Measurements from ENCODE around the gene PLA2G15. TPM values are rescaled to one million over a fixed set of nuclear protein-coding genes. Genes with fewer than 3 reads are reported as not detected.

Gene PLA2G15
- total RNA-seq, 3 donors from 2014 or later (not counting 1 experiment from before 2014, with no cell fraction given), result 5.6 to 13.0 (median 12.7) TPM

DNA sequence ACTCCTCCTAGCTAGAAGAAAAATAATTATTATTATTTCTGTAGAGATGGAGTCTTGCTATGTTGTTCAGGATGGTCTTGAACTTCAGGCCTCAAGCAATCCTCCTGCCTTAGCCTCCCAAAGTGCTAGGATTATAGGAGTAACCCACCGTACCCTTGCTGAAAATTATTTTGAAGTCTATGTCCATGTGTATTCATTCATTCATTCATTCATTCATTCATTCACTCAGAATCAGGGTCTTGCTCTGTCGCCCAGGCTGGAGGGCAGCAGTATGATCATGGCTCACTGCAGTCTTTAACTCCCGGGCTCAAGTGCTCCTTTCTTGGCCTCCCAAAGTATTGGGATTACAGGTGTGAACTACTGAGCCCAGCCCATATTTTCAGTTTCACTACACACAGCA is 61.5 kb downstream of the PLA2G15 start:
- no peaks in the 10 kb centered on the region for H3K27me3 Mint-ChIP-seq (ENCODE audit: low read depth in 2 of 2)
- H3K4me3 ChIP-seq (ENCODE audit: low read length), result no peak overlapping the region

DNA sequence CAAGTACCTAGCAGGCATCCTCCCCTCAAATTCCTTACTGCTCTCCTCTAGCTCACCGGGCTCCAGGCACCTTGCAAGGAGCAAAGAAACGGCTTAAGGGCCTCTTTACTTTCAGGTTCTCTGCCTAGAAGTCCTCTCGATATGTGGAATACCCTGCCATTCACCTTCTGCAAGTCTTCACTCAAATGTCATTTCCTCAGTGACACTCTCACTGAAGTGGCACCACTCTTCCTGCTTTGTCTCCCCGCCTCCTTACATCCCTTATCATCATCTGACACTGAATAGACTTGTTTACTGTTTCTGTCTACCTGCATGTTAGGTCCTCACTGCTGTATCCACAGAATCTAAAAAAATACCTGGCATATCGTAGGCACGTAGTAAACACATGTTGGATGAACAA is 64.6 kb downstream of the PLA2G15 start:
- no peaks in the 10 kb centered on the region for H3K9me3 ChIP-seq (ENCODE audit: control insufficient read depth, insufficient read depth, low read length)
- peaks cover 29% of the 10 kb centered on the region for H3K4me1 ChIP-seq (ENCODE audit: control insufficient read depth, insufficient read depth, low read length)
- peak overlapping the region; percentile 93 to 96 for H3K27ac Mint-ChIP-seq
- H3K27me3 ChIP-seq (ENCODE audit: control insufficient read depth, insufficient read depth, low read length), result no peaks in the 10 kb centered on the region
- no peaks in the 10 kb centered on the region for H3K27me3 Mint-ChIP-seq (ENCODE audit: low read depth in 2 of 2)
- peaks cover 38% of the 10 kb centered on the region for H3K36me3 ChIP-seq (ENCODE audit: control insufficient read depth, insufficient read depth, low read length)
- WGBS (ENCODE audit: insufficient coverage), result 34% methylated on average over 6 of the region's 6 CpGs
- intact Hi-C loops (cut with micrococcal nuclease), result loop anchor here (1.0 to 10.0 kb wide), 3 partner anchors 25 to 745 kb away; partner anchors contain the start of genes CTCF and NFATC3
- DNase-seq (peak in 1 of 2 donors; percentile 52), ATAC-seq (no peak)
- H3K4me3 ChIP-seq (ENCODE audit: low read length), result peak overlapping the region; percentile 61
- H3K4me3 Mint-ChIP-seq, result peak overlapping the region; percentile 96
- peaks cover 30 to 39% of the 10 kb centered on the region in 2 donors for H3K4me1 Mint-ChIP-seq
- peak overlapping the region; percentile 69 for H3K27ac ChIP-seq (ENCODE audit: low read length)
- H3K9me3 Mint-ChIP-seq, result no peaks in the 10 kb centered on the region
- no peaks in the 10 kb centered on the region for H3K36me3 Mint-ChIP-seq
- TF ChIP-seq, protein P1, sequence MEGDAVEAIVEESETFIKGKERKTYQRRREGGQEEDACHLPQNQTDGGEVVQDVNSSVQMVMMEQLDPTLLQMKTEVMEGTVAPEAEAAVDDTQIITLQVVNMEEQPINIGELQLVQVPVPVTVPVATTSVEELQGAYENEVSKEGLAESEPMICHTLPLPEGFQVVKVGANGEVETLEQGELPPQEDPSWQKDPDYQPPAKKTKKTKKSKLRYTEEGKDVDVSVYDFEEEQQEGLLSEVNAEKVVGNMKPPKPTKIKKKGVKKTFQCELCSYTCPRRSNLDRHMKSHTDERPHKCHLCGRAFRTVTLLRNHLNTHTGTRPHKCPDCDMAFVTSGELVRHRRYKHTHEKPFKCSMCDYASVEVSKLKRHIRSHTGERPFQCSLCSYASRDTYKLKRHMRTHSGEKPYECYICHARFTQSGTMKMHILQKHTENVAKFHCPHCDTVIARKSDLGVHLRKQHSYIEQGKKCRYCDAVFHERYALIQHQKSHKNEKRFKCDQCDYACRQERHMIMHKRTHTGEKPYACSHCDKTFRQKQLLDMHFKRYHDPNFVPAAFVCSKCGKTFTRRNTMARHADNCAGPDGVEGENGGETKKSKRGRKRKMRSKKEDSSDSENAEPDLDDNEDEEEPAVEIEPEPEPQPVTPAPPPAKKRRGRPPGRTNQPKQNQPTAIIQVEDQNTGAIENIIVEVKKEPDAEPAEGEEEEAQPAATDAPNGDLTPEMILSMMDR (IDR thresholded peaks at IDR 0.05), result no peak

More for the DNA sequence above, 61.5 kb downstream of the PLA2G15 start:
- Mint-ChIP-seq H3K4me3 (no peak overlapping the region), H3K36me3 (peaks cover 15% of the 10 kb centered on the region), H3K4me1 (peaks cover 18 to 23% of the 10 kb centered on the region in 2 donors), H3K9me3 (no peaks in the 10 kb centered on the region), H3K27ac (no peak overlapping the region)
- H3K27ac ChIP-seq (ENCODE audit: low read length), result no peak overlapping the region
- H3K9me3 ChIP-seq (ENCODE audit: control insufficient read depth, insufficient read depth, low read length), result no peaks in the 10 kb centered on the region
- intact Hi-C loops (cut with micrococcal nuclease), result no loop called here
- no peak for ATAC-seq
- no peaks in the 10 kb centered on the region for H3K27me3 ChIP-seq (ENCODE audit: control insufficient read depth, insufficient read depth, low read length)
- no peak for DNase-seq
- peaks cover 53% of the 10 kb centered on the region for H3K36me3 ChIP-seq (ENCODE audit: control insufficient read depth, insufficient read depth, low read length)
- WGBS (ENCODE audit: insufficient coverage), result 88% methylated on average over 3 of the region's 3 CpGs
- peaks cover 22% of the 10 kb centered on the region for H3K4me1 ChIP-seq (ENCODE audit: control insufficient read depth, insufficient read depth, low read length)
- TF ChIP-seq, protein P1 (IDR thresholded peaks at IDR 0.05), result no peak

DNA sequence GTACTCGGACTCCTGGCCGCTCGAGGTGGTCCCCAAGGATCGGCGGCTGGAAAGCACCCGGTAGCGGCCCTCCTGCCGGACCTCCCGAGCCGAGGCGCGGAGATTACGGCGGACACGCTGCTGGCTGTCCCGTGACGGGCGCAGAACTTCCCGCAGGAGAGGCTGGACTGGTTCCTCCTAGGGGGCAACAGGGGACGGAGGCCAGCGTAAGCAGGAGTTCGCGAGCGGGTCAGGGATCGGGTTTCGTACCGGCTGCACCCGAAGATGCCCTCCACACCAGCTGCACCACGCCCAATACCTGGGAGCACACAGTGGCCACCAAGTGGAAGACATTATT is 65.2 kb downstream of the PLA2G15 start:
- H3K27ac Mint-ChIP-seq, result peak overlapping the region; percentile 93 to 96
- H3K27me3 Mint-ChIP-seq (ENCODE audit: low read depth in 2 of 2), result no peaks in the 10 kb centered on the region
- H3K4me1 Mint-ChIP-seq, result peaks cover 30 to 39% of the 10 kb centered on the region in 2 donors
- Histone ChIP-seq H3K27ac (ENCODE audit: low read length) (peak overlapping the region; percentile 69), H3K4me3 (ENCODE audit: low read length) (peak overlapping the region; percentile 61), H3K4me1 (ENCODE audit: control insufficient read depth, insufficient read depth, low read length) (peaks cover 29% of the 10 kb centered on the region), H3K27me3 (ENCODE audit: control insufficient read depth, insufficient read depth, low read length) (no peaks in the 10 kb centered on the region), H3K9me3 (ENCODE audit: control insufficient read depth, insufficient read depth, low read length) (no peaks in the 10 kb centered on the region), H3K36me3 (ENCODE audit: control insufficient read depth, insufficient read depth, low read length) (peaks cover 36% of the 10 kb centered on the region)
- peak in 1 of 2 donors; percentile 19 for DNase-seq
- under 1% methylated on average over 29 of the region's 29 CpGs for WGBS (ENCODE audit: insufficient coverage)
- peak overlapping the region; percentile 96 for H3K4me3 Mint-ChIP-seq
- ATAC-seq, result no peak
- H3K9me3 Mint-ChIP-seq, result no peaks in the 10 kb centered on the region
- intact Hi-C loops (cut with micrococcal nuclease), result loop anchor here (1.0 to 10.0 kb wide), 3 partner anchors 26 to 746 kb away; partner anchors contain the start of genes CTCF and NFATC3
- no peaks in the 10 kb centered on the region for H3K36me3 Mint-ChIP-seq
- TF ChIP-seq, protein P1 (IDR thresholded peaks at IDR 0.05), result no peak

Other genes with a start within 250 kb of the PLA2G15 start
- gene DPEP2, start 245.9 kb upstream of the PLA2G15 start, total RNA-seq, result 10 to 100 TPM; 47.2 to 64.1 (median 61.8) TPM
- not detected for gene DPEP2NB, start 229.5 kb upstream of the PLA2G15 start, total RNA-seq
- gene DDX28, start 222.1 kb upstream of the PLA2G15 start, total RNA-seq, result 10 to 100 TPM; 17.4 to 19.0 (median 17.9) TPM
- 10 to 100 TPM; 21.6 to 24.2 (median 22.7) TPM for gene DUS2, start 222.1 kb upstream of the PLA2G15 start, total RNA-seq
- gene NFATC3, start 160.0 kb upstream of the PLA2G15 start, total RNA-seq, result 100 to 1,000 TPM; 241 to 282 (median 263) TPM
- not detected for gene ESRP2, start 9.2 kb upstream of the PLA2G15 start, total RNA-seq
- 10 to 100 TPM; 46.6 to 84.9 (median 69.6) TPM for gene SLC7A6, start 19.2 kb downstream of the PLA2G15 start, total RNA-seq
- 10 to 100 TPM; 46.3 to 57.3 (median 56.1) TPM for gene SLC7A6OS, start 65.6 kb downstream of the PLA2G15 start, total RNA-seq
- 10 to 100 TPM; 60.7 to 84.7 (median 68.2) TPM for gene PRMT7, start 65.6 kb downstream of the PLA2G15 start, total RNA-seq
- 10 to 100 TPM in 1 of 3 donors, 1 to 10 TPM in 2; 2.4 to 13.3 (median 3.2) TPM for gene SMPD3, start 203.1 kb downstream of the PLA2G15 start, total RNA-seq